Measurements from ENCODE around the gene CDC42. TPM values are rescaled to one million over a fixed set of nuclear protein-coding genes. Genes with fewer than 3 reads are reported as not detected.

CDC42 gene
- total RNA-seq, 1 experiment from 2014 or later = 217 TPM

- no peak overlapping the region for H2AFZ ChIP-seq (ENCODE audit: low read depth, low read length, poor library complexity, severe bottlenecking)
- H3K27ac ChIP-seq (ENCODE audit: low read depth, low read length) = no peak overlapping the region
- ChIA-PET CTCF (no interaction called here), RAD21 (ENCODE audit: low non-redundant PET in 1 of 2, low total read pairs in 2 of 2, uncharacterized antibody in 2 of 2, unreplicated experiment in 2 of 2) (no interaction called here), POLR2A (no interaction called here)
- ATAC-seq = no peak
- no peak for DNase-seq (ENCODE audit: low read depth, low spot score)
- H3K9me2 ChIP-seq (ENCODE audit: insufficient read depth) = no peaks in the 10 kb centered on the region
- H3K9ac ChIP-seq (ENCODE audit: low read length) = no peak overlapping the region
- H3K36me3 ChIP-seq (ENCODE audit: control insufficient read depth in 1 of 2, insufficient read depth in 2 of 2, low read length in 2 of 2) = peaks cover 0 to 15% of the 10 kb centered on the region in 2 experiments; a peak in 3 of 4 replicates
- no peak overlapping the region for H3K4me2 ChIP-seq (ENCODE audit: low read length)
- H3K4me3 ChIP-seq (replicated peaks in 1 of 2; ENCODE audit: low read depth in 1 of 2, low read length in 2 of 2) = no peak overlapping the region
- no peaks in the 10 kb centered on the region for H3K4me1 ChIP-seq (ENCODE audit: control insufficient read depth in 1 of 2, insufficient read depth in 2 of 2, low read length in 2 of 2)
- peaks cover 12% of the 10 kb centered on the region for H4K20me1 ChIP-seq (ENCODE audit: insufficient read depth)
- H3K27me3 ChIP-seq (ENCODE audit: insufficient read depth, low read length) = no peaks in the 10 kb centered on the region
- intact Hi-C loops (cut with micrococcal nuclease) = no loop called here
- no TSS peak for BruUV-seq (replicated peaks)
- H3K79me2 ChIP-seq (ENCODE audit: insufficient read depth, low read length) = peaks cover 72% of the 10 kb centered on the region
- TF ChIP-seq EZH2phosphoT487 (IDR thresholded peaks at IDR 0.05; ENCODE audit: borderline replicate concordance) = no peak
- TF ChIP-seq TCF7L2 (IDR thresholded peaks at IDR 0.05; ENCODE audit: borderline replicate concordance, extremely low read depth, insufficient read depth, insufficient read length) = no peak
- TF ChIP-seq CTCF (IDR thresholded peaks at IDR 0.05 in 2 of 3, conservative IDR thresholded peaks at IDR 0.05 in 1 of 3; ENCODE audit: borderline replicate concordance in 1 of 3, insufficient read depth in 1 of 3, low read depth in 2 of 3, low read length in 2 of 3) = no peak
- TF ChIP-seq CBX3 (IDR thresholded peaks at IDR 0.05; ENCODE audit: low read depth) = no peak
- no peak for TF ChIP-seq MAX (IDR thresholded peaks at IDR 0.05)
- no peaks in the 10 kb centered on the region for H3K9me3 ChIP-seq (ENCODE audit: control insufficient read depth in 1 of 2, insufficient read depth in 1 of 2, low read depth in 1 of 2, low read length in 2 of 2)
Measured at GRCh38 chr1:22096036-22096435, 43.5 kb downstream of the CDC42 start.

DNA sequence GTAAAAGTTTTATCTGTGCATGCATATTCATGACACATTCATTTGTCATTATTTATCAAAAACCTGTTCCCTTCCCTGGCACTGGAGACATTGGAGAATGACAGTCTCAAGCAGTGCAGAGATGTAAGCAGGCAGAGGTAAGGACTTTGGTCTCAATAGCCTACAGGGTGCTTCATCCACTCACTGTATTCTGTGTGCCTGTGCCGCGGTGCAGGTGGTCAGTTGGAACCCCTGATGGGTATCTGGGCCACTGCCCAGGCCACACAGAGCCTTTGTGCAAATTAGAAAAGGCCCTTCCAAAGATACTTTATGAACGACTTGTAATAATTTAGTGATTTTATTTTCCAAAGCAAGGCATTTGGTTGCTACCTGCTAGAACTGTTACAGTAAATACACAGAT, 44.0 kb downstream of the CDC42 start:
- no peak for ATAC-seq
- peaks cover 12% of the 10 kb centered on the region for H4K20me1 ChIP-seq (ENCODE audit: insufficient read depth)
- peaks cover 0 to 15% of the 10 kb centered on the region in 2 experiments; a peak in 3 of 4 replicates for H3K36me3 ChIP-seq (ENCODE audit: control insufficient read depth in 1 of 2, insufficient read depth in 2 of 2, low read length in 2 of 2)
- no peaks in the 10 kb centered on the region for H3K4me1 ChIP-seq (ENCODE audit: control insufficient read depth in 1 of 2, insufficient read depth in 2 of 2, low read length in 2 of 2)
- H3K4me3 ChIP-seq (replicated peaks in 1 of 2; ENCODE audit: low read depth in 1 of 2, low read length in 2 of 2) = no peak overlapping the region
- peaks cover 73% of the 10 kb centered on the region for H3K79me2 ChIP-seq (ENCODE audit: insufficient read depth, low read length)
- H3K9me3 ChIP-seq (ENCODE audit: control insufficient read depth in 1 of 2, insufficient read depth in 1 of 2, low read depth in 1 of 2, low read length in 2 of 2) = no peaks in the 10 kb centered on the region
- ChIA-PET POLR2A (no interaction called here), CTCF (no interaction called here), RAD21 (ENCODE audit: low non-redundant PET in 1 of 2, low total read pairs in 2 of 2, uncharacterized antibody in 2 of 2, unreplicated experiment in 2 of 2) (no interaction called here)
- intact Hi-C loops (cut with micrococcal nuclease) = no loop called here
- H3K27ac ChIP-seq (ENCODE audit: low read depth, low read length) = no peak overlapping the region
- no peaks in the 10 kb centered on the region for H3K9me2 ChIP-seq (ENCODE audit: insufficient read depth)
- H3K4me2 ChIP-seq (ENCODE audit: low read length) = no peak overlapping the region
- DNase-seq (ENCODE audit: low read depth, low spot score) = no peak
- no peak overlapping the region for H2AFZ ChIP-seq (ENCODE audit: low read depth, low read length, poor library complexity, severe bottlenecking)
- H3K27me3 ChIP-seq (ENCODE audit: insufficient read depth, low read length) = no peaks in the 10 kb centered on the region
- H3K9ac ChIP-seq (ENCODE audit: low read length) = no peak overlapping the region
- no TSS peak for BruUV-seq (replicated peaks)
- TF ChIP-seq SIN3A (IDR thresholded peaks at IDR 0.05; ENCODE audit: low read depth) (no peak), MAX (IDR thresholded peaks at IDR 0.05) (no peak), ZFX (IDR thresholded peaks at IDR 0.05) (no peak), EZH2phosphoT487 (IDR thresholded peaks at IDR 0.05; ENCODE audit: borderline replicate concordance) (no peak), SP1 (IDR thresholded peaks at IDR 0.05; ENCODE audit: low read depth) (no peak), POLR2AphosphoS5 (IDR thresholded peaks at IDR 0.05; ENCODE audit: low read depth, low read length) (no peak), POLR2A (IDR thresholded peaks at IDR 0.05; ENCODE audit: borderline replicate concordance, extremely low read depth, insufficient read depth, insufficient read length) (no peak), CEBPB (IDR thresholded peaks at IDR 0.05; ENCODE audit: low read depth) (no peak), CBX3 (IDR thresholded peaks at IDR 0.05; ENCODE audit: low read depth) (no peak), EGR1 (IDR thresholded peaks at IDR 0.05; ENCODE audit: low read depth) (no peak)
- TF ChIP-seq, protein P1, sequence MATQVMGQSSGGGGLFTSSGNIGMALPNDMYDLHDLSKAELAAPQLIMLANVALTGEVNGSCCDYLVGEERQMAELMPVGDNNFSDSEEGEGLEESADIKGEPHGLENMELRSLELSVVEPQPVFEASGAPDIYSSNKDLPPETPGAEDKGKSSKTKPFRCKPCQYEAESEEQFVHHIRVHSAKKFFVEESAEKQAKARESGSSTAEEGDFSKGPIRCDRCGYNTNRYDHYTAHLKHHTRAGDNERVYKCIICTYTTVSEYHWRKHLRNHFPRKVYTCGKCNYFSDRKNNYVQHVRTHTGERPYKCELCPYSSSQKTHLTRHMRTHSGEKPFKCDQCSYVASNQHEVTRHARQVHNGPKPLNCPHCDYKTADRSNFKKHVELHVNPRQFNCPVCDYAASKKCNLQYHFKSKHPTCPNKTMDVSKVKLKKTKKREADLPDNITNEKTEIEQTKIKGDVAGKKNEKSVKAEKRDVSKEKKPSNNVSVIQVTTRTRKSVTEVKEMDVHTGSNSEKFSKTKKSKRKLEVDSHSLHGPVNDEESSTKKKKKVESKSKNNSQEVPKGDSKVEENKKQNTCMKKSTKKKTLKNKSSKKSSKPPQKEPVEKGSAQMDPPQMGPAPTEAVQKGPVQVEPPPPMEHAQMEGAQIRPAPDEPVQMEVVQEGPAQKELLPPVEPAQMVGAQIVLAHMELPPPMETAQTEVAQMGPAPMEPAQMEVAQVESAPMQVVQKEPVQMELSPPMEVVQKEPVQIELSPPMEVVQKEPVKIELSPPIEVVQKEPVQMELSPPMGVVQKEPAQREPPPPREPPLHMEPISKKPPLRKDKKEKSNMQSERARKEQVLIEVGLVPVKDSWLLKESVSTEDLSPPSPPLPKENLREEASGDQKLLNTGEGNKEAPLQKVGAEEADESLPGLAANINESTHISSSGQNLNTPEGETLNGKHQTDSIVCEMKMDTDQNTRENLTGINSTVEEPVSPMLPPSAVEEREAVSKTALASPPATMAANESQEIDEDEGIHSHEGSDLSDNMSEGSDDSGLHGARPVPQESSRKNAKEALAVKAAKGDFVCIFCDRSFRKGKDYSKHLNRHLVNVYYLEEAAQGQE (IDR thresholded peaks at IDR 0.05; ENCODE audit: low read depth) = no peak
